GM18520 (cell line): ENCODE measurements around the gene FBLN1.
"Not testable (repeated sequence)": the region's sequence is repeated elsewhere in the genome, so short reads cannot be mapped to it uniquely, and the experiment has no call there.

ENCODE experiments used
- ATAC-seq: cut with Tn5 transposase; IDR thresholded peaks from one replicate; pipeline ENCODE4 v1.9.1; 2021; ENCODE audit not compliant: unreplicated experiment

The FBLN1 gene

DNA sequence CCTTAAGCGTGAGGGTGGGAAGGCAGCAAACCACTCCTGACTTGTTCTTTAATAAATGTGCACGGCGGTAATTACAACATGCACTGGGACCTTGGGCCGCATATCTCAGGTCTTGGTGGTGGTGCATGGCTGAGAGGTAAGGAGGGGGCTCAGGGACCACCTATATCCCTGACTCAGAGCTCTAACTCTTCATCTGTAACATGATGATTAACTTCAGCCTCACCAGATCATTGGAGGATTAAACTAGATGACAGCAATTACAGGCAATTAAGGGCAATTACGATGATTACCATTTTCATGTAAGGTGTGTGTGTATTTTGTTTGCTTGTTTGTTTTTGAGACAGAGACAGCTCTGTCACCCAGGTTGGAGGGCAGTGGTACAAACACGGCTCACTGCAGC is 45.0 kb downstream of the FBLN1 start:
- no peak for ATAC-seq

DNA sequence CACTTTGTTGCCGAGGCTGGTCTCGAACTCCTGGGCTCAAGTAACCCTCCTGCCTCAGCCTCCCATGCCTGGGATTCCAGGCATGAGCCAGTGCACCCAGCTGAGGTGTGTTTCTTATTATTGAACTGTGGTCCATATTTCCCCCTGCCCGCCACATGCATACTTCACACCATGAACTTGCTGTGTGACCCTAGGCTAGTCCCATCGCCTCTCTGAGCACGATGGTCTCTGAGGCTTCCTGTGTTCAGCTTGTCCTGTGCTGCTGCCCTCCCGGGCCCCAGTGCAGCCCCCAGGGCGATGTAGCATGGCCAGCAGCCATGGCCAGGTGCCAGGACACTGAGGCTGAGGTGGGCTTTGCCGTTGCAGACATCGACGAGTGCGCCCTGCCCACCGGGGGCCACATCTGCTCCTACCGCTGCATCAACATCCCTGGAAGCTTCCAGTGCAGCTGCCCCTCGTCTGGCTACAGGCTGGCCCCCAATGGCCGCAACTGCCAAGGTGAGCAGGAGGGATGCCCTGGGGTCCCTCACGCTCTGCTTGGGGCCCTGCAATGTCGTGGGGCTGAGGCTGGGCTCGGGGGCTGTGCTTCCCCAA is 45.7 kb downstream of the FBLN1 start:
- no peak for ATAC-seq

DNA sequence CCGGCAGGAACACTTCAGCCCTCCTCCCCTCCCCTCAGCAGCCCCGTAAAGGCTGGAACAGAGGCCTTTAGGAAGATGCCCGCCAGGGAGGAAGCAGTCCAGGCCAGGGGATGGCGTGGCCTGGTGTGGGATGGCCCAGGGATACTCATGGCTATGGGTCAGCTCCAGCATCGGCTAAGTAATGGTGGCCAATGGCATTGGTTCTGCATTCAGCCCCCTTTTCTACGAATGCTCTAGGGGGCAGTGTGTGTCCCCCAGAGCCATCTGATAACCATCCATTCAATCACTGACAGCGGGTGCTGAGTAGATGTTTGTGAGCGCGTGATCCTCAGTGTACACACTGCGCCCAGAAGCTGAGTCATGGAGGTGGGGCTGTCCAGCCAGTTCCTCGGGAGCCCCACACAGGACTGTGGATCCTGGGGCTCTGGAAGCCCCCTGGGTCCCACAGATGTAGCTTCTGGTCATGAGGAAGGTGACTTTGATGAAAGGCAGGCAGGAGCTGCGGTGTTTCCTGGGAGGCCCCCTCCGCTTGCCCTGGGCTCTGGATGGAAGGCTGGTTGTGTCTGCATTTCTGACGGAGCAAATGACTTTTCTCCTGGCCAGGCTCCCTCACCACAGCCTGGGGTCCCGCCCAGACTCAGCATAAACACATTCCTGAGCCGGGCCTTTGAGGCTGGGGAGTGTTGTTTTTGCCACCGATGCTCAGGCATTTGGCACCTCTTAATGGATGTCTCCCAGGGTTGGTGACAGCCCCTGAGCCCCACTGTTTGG is 46.5 kb downstream of the FBLN1 start:
- no peak for ATAC-seq

DNA sequence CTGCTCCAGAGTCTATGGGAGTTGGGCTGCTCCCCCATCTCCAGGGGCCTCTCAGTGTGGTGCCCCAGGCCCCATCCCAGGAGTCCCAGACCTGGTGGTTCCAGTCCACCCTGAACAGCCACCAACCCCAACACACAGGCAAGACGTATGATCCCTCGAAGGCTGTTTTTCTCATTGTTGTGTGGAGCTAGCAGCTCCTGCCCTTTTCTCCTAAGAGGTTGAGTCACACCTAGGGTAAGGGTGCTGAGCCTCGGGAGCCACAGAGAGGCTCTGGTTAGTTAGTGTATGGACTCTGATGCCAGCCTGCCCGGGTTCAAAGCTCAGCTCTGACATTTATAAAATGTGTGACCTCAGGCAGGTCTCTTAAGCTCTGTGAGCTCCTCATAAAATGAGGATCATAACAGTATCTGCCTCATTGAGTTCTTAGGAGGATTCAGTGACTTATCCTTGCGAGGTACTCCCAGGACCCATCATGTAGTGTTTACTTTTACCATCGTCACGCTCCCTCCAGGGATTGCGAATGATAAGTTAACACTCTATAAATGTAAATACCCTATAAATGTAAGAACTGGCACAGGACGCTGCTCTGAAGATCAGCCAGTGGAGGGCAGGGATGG is 47.2 kb downstream of the FBLN1 start:
- no peak for ATAC-seq

DNA sequence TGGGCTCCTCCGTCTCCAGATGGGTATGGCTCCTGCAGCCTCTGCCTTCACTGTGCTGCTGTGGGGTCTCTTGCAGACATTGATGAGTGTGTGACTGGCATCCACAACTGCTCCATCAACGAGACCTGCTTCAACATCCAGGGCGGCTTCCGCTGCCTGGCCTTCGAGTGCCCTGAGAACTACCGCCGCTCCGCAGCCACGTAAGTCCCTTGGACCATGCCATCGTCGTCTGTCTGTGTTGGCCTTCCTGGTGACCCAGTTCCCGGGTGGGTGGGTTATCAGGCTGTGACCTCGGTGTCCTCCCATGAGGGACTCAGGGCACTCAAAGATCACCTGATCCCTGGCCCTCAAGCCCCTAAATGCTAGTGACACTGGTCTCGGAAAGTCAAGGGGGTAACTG is 47.7 kb downstream of the FBLN1 start:
- ATAC-seq, result no peak

DNA sequence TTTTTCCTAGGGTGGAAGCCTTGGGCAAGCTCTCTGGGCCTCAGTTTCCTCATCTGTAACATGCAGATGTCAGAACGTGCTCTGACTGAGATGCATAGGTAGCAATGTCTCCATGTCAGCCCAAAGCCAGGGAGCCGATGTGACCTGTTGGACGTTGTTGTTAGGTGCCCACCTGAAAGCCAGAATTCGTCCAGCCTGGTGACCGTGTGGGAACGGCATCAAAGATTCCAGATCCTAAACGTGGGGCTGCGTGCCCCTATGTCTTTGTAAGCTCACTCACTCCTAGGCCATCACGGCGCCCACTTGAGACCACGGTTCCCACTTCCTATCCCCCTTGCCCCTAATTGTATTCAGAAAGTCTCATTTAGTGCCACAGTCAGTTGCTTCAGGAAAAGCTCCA is 48.2 kb downstream of the FBLN1 start:
- no peak for ATAC-seq

DNA sequence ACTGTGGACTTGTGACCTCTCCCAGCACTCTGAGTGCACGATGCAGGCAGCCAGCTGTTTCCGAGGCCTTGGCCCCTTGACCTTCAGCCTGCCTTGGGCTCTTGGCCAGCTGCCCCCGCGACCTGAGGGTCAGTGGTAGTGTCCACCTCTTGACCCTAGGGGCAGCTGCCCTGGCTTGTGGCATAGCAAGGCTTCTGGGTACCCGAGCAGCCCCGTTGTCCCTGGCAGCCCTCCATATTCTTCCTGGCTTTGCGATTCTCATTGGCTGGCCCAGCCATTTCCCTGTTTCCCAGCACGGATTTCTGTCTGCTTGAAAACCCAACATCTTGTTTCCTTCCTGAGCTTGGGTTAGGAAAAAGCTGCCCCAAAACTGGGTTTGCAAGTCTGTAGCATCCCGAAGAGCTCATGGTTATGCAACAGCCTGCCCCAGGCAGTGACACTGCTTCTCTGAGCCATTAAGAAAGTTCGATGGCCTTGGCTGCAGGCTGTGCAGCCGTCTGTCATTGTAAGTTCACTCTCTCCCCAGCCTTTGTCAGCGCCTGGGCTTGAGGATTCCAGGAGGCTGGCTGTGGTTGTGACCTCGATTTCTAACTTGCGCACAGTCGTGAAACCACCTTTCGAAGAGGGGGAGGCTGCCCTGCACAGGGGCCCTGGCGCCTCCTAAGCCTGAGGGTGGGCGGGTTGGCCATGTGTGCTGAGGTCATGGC is 48.8 kb downstream of the FBLN1 start:
- no peak for ATAC-seq

DNA sequence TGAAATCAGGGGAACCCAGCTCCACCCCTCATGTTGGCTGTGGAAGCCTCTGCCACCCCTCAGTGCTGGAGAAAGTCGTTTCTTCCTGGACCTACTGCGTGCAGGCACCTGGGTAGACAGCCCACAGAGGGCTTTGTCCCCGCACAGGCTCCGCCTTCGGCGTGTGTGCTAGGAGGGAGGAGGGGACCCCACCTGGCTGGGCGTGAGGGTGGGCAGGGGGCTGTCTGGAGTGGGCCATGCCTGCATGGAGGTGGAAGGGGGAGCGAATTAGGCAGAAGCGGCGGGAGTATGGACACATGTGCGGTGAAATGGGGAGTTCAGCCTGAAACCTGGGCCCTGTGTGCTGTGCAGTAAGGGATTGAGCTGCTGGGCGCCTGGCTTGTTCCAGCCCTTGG is 49.3 kb downstream of the FBLN1 start:
- ATAC-seq, result no peak

DNA sequence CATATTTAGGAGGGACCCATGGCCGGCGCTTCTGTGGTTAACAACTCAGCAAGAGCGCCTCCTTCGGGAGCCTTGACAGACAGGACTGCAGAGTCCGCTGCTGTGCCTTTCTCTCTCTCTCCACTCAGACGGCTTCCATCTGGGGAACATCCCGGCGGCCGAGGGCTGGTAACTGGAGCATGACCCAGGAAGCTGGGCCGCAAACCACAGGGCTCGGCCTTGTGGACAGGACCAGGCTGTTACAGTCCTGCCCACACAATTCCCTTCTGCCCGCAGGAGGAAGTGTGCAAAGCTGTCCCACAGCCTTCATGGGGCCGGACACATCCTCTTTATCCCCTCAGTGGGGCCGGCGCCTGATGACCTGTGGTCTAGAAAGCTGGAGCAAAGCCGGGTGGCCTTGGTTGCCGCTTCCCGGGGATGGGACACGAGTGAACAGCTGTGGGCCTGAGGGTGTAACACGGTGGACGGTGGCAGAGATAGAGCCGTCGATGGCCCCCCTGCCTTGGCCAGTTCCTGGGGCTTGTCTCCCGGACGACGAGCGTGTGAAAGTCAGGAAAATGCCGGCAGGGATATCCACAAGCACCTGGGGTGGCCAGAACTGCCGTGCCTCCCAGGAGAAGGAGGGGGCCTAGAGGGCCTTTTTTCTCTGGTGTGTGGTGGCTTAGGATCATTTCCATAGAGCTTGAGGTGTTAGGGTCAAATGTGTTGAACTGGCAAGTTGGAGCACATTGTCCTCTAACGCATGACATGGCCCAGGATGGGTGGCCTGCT is 50.1 kb downstream of the FBLN1 start:
- ATAC-seq, result no peak

DNA sequence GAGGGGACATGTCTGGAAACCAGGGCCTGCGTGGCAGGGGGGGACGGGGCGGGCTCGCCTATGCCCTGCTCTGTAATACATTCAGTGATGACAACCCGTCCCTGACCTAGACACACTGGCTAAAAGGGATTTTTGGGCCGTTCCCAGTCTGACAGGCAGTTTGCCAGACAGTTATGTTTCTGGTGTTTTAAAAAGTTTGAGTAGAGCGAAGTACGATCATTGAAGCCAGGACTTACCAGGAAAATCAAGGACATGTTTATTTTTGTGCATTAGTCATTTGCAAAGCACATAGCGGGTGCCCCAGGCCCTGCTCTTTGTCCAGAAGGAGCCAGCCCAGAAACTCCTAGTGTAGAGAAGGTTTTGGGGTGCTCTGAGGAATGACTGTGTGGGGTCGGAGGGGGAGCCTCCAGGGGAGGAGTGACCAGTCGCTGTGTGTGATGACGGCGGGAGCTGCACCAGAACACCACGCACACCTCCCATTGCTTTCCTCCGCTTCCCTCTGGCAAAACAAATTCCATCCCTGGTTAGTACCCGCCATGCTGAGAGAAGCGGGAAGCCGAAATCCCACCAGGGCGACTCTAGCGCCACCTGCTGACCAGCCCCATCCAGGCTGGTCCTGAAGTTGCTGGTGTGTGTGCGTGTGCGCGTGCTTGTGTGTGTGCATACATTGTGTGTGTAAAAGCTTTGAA is 50.8 kb downstream of the FBLN1 start:
- no peak for ATAC-seq

DNA sequence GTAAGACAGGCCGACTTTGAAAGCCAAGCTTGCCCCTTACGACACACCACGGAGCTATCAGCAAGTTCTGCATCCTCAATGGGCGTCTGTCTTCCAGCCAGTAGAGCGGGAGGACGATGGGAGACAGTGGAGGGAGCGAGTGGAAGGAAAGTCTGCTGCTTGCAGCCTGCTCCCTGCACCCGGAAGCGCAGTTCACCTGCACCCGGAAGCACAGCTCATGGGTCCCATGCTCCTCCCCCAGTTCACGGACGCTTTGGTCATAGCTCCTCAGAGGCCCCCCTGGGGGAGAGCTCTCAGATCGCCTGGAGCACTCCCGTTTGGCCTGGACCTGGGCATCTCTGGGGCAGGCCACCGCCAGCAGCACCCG is 51.3 kb downstream of the FBLN1 start:
- ATAC-seq, result no peak

DNA sequence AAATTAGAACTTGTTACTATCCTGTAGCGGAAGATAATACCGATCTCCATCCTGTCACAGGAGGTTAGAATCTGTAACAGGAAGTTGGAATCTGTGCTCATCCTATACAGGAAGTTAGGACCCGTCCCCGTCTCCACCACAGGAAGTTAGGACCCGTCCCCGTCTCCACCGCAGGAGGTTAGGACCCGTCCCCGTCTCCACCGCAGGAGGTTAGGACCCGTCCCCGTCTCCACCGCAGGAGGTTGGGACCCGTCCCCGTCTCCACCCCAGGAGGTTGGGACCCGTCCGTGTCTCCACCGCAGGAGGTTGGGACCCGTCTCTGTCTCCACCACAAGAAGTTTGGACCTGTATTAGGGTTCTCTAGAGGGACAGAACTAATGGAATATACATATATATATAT is 52.2 kb downstream of the FBLN1 start:
- no peak for ATAC-seq

DNA sequence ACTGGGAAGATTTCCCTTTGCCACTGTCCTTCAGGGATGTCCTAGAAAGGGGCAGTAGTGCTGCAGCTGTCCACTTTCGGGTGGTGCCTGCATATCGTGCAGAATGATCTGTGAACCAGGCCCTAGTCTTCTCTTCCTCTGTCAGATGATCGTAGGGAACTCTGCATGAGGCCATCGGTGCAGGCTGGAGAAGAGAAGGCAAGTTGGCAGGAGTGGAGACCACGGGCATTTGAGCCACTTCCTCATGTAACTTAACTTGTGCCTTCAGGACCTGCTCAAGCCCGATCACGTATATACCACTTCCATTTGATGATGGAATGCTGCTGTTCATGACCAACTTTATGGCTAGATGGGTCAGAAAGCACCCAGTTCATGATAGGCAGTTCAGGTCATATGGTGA is 55.2 kb downstream of the FBLN1 start:
- not testable (repeated sequence) for ATAC-seq

DNA sequence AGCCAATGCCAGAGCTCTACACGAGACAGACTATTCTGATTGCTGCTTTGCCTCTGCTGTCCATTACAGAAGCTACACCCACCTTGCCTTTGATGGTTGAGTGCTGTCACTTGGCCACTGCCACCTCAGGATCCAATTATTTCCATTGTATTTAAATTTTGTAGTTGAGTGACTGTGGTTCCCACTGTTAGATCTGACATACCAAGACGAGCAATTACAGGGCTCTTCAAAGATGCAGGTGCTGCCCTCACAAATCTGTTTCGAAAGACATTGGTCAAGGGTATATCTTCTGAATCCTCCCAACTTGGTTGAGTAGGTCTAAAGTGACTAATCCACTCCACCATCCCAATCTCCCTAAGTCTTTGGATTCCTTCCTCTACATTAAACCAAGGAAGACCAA is 57.4 kb downstream of the FBLN1 start:
- not testable (repeated sequence) for ATAC-seq

DNA sequence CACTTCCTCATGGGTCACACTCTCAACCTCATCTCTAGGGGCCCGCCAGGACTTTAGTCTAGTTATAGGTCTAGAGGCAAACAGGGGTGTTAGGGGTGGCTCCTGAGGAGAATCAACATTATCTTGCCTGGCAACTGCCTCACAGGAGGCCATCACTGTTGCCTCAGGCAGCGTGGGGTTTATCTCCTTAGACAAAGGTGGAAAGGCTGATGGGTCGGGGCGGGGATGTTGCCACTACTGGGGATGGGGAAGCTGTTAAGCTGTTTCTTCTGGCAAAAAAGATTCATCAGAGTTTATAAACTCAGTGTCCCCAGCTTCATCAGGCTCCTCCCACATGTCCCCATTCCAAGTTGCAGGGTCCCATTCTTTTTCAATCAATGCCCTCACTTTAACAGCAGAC is 58.1 kb downstream of the FBLN1 start:
- ATAC-seq, result not testable (repeated sequence)

DNA sequence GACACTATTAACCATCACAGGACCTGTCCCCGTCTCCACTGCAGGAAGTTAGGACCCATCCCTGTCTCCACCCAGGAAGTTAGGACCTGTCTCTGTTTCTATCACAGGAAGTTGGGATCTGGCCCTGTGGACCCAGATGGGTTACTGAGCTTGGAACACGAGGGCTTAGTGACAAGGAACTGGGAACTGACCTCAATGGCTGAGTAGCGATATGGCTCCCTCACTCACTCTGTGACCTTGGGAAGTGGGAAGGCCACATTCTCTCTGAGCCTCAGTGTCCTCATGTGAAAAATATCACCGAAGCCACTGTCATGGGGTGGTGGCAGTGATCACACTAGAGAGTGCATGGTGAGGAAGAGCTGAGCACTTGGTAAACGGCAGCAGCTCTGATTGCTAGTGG is 59.4 kb downstream of the FBLN1 start:
- no peak for ATAC-seq

DNA sequence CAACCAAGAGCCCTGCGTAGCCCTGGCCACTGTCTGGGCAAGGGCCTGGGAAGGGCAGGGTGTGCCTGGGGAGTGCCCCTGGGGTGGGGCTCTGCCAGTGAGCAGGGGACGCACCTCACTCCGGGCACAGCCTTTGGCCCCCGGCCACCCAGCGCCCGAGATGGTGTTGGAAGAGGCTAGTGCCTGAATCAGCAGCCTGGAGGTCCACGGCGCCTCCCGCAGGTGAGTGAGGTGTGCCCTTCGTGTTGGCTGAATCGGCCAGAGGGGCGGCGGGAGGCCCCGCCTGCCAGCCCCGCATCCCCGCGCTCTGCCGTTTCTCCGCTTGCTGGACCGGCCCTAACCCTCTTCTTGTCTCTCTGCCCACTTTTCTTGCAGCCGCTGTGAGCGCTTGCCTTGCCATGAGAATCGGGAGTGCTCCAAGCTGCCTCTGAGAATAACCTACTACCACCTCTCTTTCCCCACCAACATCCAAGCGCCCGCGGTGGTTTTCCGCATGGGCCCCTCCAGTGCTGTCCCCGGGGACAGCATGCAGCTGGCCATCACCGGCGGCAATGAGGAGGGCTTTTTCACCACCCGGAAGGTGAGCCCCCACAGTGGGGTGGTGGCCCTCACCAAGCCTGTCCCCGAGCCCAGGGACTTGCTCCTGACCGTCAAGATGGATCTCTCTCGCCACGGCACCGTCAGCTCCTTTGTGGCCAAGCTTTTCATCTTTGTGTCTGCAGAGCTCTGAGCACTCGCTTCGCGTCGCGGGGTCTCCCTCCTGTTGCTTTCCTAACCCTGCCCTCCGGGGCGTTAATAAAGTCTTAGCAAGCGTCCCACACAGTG is 60.1 kb downstream of the FBLN1 start:
- ATAC-seq, result no peak

DNA sequence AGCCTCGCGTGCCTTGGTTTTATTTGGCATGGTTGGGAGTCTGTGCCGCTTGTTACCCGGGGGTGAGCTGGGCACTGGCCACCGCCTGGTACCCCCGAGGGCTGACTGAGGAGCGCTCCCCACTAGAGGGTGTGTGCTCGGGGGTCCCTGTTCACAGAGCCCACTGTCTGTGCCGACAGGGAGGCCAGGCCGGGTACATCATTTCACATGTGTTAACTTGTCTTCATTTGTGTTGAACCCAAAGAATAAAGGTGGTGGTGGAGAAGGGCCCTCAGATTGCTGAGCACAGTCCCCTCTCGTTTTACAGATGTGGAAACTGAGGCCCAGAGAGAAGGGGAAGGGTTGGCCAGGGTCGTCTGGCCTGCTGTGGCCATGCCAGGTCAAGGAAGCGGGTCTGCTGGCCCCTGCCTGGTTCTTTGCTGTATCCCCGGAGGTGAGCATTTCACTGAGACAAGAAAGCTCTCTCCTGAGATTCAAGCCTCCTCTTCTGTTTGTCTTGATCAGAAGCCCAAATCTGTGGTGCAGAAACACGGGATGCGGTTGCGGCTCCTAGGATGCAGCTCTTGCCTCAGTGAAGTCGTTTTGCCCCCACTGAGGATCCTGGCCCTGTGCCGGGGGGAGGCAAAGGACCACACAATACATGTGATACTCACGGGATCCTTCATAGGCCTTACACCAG is 60.8 kb downstream of the FBLN1 start:
- no peak for ATAC-seq

DNA sequence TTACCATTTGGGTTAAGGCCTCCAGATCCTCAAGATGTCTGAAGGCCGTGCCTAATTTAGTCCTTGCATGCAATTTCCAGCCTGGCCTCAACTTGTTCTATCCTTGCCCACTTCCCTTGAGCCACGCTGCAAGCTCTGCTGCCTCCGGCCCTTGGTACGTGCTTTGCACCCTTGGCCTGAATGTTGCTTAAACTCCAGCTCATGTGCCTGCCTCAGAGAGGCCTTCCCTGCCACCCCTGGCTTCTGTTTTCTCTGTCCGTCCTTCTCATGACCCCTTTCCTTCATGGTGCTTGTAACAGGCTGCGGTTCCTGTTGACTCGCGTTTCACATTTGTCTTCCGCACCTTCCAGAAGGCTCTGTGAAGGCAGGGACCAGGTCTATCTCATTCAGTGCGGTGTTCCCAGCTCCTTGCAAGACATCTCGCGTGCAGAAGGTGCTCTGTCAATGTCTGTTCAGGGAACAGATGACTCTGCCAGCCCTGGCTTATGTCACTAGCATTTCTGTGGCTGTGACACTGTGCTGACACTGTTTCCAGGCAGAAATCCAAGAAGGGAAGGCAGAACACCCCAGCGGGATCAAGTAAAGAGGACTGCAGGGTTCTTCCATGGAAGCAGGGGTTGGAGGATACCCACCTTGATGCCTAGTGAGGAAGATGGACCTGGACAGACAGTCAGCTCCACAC is 61.8 kb downstream of the FBLN1 start:
- ATAC-seq, result no peak
